ENCODE results near the gene PATJ.
A peak's percentile ranks its signal among the peaks of the same experiment; 100 is the strongest.

PATJ gene

DNA sequence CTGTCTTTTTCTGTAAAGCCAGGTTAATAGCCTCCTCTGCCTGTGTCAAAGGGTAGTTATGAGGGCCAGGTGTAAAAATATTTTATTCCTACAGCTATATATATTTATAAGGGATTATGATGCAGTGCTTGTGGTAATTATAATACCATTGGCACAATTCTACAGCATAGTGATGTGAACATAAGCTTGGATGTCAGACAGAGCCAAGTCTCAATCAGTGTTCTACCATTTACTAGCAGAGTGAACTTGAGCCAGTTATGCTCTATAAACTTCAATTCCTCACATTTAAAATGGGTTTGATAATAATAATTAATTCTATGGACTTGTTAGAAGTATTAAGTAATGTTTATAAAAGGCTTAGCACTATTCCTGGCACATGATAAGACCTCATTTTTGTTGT is 300.9 kb downstream of the PATJ start:
- DNase-seq (ENCODE audit: low read depth in 1 of 2, low spot score in 1 of 2) = no peak

DNA sequence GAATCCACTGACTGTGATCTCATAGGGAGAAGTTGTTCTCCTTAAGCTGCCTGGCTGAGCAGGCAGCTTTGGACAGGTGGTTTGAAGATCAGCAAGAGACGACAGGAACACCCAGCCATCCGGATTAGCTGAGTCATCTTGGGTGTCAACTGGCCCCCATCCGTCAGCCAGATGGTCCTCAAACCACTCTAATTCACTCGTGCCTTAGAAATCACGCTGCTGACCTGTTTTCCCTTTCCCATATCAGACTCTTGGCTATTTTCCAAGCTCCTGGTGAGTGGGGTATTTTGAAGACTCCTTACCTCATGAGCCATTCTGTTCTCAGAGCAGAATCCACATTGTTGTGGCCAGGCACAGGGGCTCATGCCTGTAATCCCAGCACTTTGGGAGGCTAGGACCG is 303.3 kb downstream of the PATJ start:
- DNase-seq (ENCODE audit: low read depth in 1 of 2, low spot score in 1 of 2) = no peak

DNA sequence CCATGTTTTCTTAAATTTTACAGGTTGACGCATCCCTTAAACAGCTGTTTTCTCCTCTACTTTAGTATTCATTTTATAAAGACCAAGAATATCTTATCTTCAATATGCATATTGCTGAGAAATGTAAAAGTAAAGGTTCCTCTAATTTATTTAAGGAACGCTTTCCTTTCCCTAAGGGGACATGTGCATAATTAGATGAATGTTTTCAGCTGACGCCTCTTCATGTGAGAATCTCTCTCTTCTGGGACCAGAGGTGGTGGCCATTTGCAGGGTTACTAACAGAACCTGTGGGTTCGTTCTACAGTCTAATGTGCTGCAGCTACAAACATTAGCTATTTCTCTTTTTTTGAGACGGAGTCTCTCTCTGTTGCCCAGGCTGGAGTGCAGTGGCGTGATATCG is 304.6 kb downstream of the PATJ start:
- no peak for DNase-seq (ENCODE audit: low read depth in 1 of 2, low spot score in 1 of 2)

DNA sequence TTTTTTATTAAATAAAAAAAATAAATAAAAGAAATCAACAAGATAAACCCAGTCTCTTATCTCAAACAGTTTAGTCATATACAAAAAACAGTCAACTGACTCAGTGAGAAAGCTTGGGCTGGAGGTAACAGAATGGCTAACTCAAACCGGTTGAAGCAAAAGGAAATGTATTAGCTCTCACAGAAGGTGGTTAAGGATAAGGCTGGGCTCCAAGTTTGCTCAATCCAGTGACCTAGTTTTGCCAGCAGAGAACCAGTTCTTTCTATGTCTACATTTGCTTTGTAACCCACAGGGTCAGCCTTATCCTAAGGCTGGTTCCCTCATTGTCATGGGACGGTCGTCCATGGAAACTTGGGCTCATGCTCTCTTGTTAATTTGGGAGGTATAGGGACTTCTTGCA is 307.9 kb downstream of the PATJ start:
- no peak for DNase-seq (ENCODE audit: low read depth in 1 of 2, low spot score in 1 of 2)

DNA sequence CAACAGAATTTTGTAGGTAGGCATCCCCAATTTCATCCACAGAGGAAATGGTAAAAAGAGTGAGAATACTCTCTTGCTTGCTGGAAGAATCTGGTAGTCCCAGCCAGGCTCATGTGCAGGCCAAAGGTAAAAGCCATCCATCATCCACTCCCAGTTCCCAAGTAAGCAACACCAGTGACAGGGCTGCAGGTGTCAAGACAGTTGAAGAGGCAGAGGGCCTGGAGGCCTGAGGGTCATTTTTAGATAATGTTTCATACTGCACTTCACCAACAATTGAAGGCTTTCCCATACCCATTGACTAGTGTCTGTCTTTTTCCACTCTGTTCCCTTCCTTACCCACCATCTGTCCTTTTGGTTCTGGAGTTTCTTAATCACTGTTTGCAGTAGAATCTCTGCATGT is 310.7 kb downstream of the PATJ start:
- DNase-seq (ENCODE audit: low read depth in 1 of 2, low spot score in 1 of 2) = no peak

DNA sequence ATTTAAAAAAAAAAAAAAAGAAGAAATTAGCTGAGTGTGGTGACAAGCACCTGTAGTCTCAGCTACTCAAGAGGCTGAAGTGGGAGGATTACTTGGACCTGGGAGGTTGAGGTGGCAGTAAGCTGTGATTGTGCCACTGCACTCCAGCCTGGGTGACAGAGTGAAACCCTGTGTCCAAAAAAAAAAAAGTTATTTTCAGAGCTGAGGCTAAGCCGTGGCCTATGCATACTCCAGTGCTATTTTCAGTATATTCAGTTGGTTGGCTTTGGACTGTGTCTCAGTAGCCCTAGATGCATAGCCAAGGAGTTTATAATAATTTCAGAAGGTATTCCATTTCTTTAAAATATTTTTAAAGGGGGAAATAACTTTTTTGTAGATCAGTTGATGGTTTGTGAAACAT is 311.9 kb downstream of the PATJ start:
- no peak for DNase-seq (ENCODE audit: low read depth in 1 of 2, low spot score in 1 of 2)

DNA sequence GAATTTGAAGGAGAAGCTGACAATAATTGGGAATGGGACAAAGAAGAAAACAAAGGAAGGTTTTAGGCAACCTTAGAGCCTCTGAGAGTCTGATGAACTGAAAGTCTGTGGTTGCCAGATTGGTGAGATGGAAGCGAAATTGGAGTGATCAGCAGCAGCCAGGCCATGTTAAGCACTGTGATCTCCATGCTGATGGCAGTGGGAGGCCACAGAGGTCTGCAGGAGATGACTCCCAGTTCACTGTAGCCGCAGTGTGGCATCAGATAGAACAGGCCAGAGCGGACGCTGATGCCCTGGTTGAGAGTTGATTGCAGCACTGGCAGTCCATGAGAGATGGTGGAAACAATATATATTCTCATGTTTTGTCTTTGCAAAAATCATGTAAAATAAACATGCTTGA is 314.9 kb downstream of the PATJ start:
- DNase-seq (ENCODE audit: low read depth in 1 of 2, low spot score in 1 of 2) = no peak

DNA sequence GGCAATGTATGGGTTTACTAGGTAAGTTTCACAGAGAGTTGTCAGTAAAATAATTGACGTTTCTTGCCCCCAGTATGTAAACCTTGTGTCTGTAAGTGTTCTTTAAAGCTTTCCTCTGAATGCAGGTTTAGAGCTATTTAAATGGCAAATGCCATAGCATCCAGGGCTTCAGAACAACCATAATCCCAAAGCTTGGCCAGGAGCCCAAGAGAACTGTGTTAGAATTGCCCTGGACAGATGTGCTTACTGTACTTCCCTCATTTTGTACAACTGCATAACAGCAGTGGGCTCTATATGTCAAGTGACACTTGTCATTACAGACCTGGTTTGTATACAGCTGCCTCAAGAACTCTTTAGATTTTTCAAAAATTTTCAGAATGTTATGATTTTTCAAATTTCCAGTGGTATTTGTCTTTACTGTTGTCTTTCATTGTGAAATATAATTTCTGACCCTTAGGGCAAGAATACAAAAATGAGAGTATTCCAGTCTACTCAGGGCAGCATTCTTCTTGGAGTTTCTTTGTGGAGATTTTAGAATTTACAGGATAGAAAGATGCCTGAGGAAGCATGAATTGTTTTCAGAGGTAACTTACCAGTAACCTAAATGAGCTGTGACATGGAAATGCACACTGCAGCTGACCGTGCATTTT is 315.5 kb downstream of the PATJ start:
- no peak for DNase-seq (ENCODE audit: low read depth in 1 of 2, low spot score in 1 of 2)

DNA sequence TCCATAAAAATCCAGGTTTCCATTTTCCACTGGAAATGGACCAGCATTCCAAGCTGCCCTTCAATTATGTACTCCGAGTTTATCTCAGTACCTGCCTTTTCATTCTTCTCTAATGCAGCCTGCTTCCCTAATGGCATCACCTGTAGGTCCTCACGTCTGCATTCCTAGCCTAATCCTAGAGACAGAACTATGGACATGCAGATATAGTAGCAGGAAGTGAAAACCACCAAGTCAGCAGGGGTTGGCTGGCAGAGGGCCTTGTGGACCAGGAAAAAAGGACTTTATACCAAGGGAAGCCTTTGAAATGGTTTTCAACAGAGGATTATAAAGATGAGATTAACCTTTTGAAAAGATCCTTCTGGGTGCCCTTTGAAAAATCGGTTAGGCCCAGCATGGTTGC is 316.7 kb downstream of the PATJ start:
- no peak for DNase-seq (ENCODE audit: low read depth in 1 of 2, low spot score in 1 of 2)

DNA sequence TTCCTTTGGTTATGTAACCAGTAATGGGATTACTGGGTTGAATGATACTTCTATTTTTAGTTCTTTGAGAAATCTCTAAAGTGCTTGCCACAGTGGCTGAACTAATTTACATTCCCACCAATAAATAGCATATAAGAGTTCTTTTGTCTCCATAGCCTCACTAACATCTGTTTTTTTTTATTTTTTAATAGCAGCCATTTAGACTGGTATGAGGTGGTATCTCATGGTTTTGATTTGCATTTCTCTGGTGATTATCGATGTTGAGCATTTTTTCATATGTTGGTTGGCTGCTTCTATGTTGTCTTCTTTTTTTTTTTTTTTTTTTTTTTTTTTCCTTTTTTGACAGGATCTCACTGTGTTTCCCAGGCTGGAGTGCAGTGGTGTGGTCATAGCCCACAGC is 319.8 kb downstream of the PATJ start:
- DNase-seq (ENCODE audit: low read depth in 1 of 2, low spot score in 1 of 2) = no peak

DNA sequence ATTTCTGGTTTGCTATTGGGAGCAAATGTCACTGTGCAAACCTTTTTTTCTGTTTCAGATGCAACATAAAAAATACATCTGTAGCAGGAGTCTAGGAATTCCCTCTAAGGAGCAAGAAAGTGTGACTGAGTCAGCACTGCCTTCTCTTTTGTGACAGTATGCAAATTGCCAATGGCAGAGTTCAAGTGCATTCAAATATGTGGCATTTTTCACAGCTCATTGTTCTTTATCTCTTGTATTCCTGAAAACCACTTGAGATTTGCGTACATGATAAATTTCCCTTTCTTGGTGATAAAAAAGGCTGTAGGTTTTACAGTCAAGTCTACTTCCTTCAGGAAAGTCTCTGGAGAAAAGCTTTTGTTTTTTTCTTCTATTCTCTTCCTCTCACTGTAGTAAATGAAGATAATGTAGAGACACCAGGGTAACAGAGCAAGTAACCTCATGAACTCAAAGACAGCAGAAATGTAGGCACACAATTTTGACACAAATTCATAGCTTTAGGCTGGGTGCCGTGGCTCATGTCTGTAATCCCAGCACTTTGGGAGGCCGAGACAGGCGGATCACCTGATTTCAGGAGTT is 322.6 kb downstream of the PATJ start:
- DNase-seq (ENCODE audit: low read depth in 1 of 2, low spot score in 1 of 2) = no peak

DNA sequence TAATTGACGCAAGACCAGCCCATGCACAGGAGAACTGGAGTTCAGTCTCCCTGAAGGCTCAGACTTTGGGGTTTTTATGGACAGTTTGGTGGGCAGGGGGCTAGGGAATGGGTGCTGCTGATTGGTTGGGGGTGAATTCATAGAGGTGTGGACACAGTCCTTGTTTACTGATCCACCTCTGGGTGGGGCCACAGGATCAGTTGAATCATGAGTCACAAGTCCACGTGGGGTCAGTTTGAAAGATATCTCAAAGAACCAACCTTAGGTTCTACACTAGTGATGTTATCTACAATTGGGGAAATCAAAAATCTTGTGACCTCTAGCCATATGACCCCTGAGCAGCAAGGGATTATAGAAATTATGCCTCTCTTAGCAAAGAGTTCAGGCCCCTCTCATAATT is 324.4 kb downstream of the PATJ start:
- DNase-seq (ENCODE audit: low read depth in 1 of 2, low spot score in 1 of 2) = no peak

DNA sequence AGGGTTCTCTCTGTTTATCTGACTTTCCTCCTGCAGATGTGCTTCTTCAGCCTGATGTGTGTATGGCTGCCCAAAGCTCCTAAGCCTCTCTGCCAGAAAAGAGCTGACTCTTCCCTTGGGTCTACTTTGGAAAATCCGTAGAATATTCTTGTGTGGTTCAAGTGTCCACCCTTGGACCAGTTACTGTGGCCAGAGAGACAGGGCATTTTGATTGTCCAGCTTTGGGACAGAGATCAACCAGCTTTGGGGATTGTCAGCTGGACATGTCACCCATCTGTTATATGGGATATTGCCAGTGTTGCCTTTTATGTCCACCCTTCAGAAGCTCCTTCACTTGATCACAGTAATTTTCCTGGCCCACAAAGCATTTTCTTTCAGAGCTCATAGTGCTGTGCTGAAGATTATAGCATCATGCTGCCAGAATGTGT is 326.1 kb downstream of the PATJ start:
- no peak for DNase-seq (ENCODE audit: low read depth in 1 of 2, low spot score in 1 of 2)

DNA sequence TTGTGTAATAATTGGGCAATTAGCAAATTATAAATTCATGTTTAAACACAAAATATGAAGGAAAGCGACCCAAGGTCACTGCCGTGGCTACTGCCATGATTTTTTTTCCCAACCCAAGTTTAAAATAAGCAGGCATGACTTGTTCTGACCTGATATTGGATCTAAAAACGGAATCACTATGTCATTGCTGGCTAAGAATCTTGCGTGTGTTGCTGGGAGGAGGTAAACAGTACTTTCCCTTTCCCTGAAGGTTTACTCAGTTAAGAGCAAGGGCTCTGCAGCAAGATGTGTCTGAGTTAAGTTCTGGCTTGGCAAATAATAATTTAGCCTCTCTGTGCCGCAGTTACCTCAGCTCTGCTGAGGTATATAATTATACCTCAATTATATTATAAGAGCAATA is 326.7 kb downstream of the PATJ start:
- no peak for DNase-seq (ENCODE audit: low read depth in 1 of 2, low spot score in 1 of 2)

DNA sequence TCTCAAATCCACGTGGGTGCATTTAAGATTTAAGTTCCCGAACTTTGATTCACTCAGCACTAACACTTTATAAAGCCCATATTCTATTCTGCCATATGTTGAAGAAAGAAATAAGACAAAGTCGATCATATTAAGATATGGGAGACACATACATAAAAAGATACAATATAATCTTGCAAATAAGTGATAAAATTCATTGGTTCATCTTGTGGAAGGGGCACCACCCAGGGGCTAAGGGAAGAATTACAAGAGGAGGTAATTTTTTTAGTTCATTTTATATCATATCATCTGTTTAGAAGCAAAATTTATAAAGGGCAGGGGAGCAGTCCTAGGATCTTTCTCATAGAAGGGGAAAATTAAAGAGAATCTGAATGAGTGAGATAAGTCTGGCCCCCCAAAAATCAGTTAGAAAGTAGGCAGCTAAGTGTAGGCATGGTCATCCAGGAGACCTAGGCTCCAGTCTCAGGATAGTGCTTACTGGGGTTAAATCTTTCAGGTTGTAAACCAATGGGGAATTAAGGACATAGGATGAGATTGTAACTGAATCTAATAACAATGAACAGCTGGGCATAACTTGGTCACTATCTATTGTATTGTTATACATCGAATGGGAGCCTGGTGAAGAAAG is 328.2 kb downstream of the PATJ start:
- DNase-seq (ENCODE audit: low read depth in 1 of 2, low spot score in 1 of 2) = no peak

DNA sequence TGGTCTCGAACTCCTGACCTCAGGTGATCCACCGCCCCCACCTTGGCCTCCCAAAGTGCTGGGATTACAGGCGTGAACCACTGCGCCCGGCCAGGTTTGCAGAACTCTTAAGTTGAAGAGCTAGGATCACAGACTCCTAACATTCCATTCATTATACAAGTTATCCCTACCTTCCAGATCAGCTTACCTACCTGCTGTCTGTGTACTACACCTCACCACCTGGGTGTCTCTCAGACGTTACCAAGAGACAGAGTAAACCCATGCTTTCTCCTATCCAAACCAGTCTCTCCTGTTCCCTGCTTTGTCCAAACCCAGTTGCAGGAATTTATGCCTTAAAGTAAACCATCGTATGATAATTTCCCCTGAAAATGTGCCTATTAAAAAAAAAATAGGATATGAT is 329.4 kb downstream of the PATJ start:
- no peak for DNase-seq (ENCODE audit: low read depth in 1 of 2, low spot score in 1 of 2)

DNA sequence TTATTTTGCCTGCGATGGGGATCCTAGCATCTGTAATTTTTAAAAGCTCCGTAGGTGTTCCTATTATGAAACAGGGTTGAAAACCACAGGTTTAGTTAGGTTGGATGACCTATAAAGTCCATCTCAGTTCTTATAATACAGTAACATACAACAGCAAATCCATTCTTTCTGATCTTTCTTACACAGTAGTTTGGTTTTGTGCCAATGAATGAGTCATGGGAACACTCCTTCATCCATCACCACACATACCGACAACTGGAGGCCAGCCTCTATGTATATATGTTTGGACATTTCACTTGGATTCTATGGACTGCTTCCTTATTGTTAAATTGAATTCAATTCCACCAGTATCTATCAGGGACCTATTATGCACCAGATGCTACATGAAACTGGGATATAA is 334.0 kb downstream of the PATJ start:
- no peak for DNase-seq (ENCODE audit: low read depth in 1 of 2, low spot score in 1 of 2)

DNA sequence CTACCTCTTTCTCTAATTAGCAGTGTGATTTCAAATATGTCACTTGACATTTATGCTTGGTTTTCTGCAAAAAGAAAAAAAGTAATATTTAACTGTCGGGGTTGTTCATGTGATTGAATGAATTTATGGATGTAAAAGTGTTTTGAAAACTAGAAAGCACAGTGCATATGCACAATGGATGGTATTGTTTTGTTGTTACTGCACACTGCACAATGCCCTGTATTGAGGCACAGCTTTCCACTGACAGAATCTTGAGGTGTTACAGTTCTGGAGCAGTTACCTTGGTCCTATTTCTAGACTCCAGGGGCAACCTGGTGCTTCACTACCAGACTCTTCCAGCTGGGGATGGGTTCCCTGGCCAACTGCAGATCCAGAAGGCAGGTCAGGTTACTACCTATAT is 335.5 kb downstream of the PATJ start:
- no peak for DNase-seq (ENCODE audit: low read depth in 1 of 2, low spot score in 1 of 2)

DNA sequence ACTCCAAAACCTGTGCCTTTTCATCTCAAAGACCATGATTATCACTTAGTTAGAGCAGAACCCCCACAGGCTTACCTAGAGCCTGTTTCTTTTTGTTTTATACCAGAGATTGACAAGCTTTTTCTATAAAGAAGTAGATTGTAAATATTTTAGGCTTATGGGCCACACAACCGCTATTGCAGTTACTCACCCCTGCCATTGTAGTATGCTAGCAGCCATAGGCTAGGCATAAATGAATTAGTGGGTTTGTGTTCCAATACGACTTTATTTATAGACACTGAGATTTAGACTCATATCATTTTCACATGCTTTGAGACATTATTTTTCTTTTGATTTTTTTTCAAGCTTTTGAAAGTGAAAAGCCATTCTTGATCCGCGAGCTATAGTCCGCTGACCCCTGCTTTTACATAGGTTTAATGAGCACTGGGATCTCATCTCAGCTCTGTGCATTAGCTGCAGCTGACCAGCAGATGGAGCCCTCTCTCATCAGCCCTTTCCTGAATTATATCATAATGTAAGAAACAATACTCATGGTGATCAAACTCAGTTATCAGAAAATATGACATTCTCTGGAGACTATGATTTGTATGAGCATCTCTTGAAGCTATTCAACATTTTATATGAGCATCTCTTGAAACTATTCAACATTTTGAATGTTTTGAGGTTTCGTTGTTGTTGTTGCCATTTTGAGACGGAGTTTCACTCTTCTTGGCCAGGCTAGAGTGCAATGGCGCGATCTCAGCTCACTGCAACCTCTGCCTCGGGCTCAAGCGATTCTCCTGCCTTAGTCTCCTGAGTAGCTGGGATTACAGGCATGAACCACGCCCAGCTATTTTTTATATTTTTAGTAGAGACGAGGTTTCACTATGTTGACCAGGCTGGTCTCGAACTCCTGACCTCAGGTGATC is 340.4 kb downstream of the PATJ start:
- peak in 1 of 2 donors; percentile 14 for DNase-seq (ENCODE audit: low read depth in 1 of 2, low spot score in 1 of 2)

DNA sequence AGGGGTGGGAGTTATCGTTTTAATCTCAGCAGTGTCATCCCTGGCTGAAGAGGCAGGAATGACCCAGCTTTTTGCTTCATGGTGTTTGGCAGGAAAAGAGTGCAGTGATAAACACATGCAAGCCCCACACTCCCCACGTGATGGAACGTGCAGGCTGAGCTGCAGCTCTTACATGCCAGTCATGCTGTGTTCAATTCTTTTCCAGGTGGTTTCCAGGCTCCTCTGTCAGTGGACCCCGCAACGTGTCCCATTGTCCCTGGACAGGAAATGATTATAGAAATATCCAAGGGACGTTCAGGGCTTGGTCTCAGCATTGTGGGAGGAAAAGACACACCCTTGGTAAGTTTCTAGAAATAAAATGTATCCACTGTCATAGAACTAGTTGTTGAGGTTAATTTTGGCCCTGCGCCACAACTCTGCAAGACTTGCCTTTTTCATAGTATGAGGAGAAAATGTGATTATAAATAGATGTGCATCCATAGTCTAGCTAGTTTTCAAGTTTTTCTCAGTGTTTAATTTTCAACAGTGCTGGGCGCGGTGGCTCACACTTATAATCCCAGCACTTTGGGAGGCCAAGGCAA is 342.1 kb downstream of the PATJ start:
- no peak for DNase-seq (ENCODE audit: low read depth in 1 of 2, low spot score in 1 of 2)

DNA sequence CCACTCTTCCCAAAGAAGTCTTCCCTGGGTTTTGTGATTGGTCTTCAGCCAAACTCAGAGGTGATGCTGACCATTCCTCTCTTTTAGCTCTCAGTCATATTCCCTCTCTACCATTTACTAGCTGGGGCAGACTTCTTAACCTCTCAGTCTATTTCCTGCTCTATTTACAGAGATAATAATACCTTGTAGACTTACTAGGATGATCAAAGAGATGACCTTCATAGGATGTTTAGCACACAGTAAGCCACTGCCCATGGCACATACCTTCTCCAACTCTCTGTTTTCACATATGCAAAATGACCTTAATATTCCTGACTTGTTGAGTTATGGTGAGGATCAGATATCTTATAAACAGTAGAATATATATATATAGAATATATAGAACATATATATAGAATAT is 346.2 kb downstream of the PATJ start:
- DNase-seq (ENCODE audit: low read depth in 1 of 2, low spot score in 1 of 2) = no peak

DNA sequence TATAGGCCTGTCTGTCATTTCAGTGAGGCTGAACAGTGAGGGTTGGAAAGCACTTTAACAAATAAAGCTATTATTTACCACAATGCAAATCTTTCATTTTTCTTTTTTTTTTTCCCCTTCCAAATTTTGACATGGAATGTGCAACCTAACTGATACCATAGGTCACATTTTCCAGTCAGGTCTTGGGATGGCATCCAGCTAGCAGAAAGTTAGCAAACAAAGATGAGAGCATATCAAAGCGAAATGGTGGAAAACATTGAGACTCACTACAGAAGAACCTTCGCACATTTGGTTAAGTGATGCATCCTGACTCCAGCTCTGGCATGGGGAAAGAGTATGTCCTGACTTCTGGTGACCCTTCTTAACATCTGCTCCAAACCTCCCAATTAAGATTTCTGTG is 347.3 kb downstream of the PATJ start:
- DNase-seq (ENCODE audit: low read depth in 1 of 2, low spot score in 1 of 2) = no peak
